Cerebellar cortex (tissue), 1 donor: ENCODE results near the gene GUCA2B.

Experiments
- DNase-seq: peaks from one replicate; pipeline ENCODE4 v3.0.0-alpha.2; 2015; ENCODE audit warnings: low spot score

GUCA2B gene

DNA sequence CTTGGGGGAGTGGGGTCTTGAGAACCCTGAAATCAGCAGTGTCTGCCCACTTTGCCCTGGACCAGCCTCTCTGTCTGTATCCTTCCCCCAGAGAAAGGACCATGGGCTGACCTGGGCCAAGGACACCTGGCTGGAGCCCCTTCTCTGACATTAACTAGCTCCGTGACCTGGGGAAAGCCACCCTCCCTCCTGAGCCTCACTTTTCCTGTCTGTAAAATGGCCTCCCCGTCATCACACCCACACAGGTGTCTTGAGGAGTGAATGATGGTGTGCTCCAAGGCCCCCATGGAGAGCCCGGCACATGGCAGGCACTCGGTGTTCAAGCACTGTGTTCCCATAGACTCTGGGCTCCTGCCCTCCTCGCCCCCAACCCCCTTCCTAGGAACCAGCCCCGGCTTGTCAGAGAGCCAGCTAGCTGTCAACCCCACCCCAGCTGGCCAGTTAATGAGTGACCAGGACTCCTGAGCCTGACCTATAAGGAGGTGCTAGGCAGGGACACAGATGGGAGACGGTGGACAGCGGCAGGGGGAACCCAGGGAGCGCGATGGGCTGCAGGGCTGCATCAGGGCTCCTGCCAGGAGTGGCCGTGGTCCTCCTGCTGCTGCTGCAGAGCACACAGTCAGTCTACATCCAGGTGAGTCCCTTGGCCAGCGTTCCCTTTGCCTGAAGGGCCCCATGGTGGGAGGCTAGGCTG lies at the start of gene GUCA2B:
Gene GUCA2B, plus strand, starts transcription at position 504 of the 694 bp plus-strand sequence. Its CDS starts 41 bp downstream, at position 545.
- DNase-seq: no peak

DNA sequence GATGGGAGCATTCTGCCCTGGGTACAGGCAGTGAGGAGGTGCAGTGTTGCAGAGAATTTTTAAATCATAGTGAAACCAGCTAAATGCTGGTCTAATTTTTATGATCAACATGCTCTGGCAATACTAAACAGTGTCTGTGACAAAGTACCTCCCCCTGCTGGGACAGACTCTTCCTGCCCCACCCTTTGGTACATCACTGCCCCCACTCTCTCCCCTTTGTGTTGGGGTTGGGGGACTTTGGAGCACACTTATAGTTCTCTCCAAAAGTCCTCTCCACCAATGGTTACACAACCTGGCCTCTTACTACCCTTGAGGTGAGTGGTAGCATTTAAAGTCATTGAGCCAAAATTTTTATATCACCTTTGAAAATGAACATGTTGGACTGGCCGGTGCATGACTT lies 48.2 kb upstream of the GUCA2B start:
- DNase-seq: no peak

DNA sequence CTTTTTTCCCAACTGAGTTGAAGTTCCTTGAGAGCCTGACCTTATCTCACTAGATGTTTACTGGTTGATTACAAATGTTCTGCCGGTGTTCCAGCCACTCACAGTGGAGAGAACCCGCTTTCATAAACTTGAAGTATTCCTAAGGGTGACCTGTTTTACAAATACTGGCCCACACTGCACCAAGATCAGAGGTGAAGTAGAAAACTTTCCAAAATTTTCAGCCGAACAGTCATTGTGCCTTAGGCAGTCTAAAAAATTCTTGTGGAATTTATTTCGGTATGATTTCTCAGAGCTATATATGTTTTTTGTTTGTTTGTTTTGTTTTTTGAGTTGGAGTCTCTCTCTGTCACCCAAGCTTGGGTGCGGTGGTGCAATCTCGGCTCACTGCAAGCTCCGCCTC lies 44.9 kb upstream of the GUCA2B start:
- DNase-seq: no peak

DNA sequence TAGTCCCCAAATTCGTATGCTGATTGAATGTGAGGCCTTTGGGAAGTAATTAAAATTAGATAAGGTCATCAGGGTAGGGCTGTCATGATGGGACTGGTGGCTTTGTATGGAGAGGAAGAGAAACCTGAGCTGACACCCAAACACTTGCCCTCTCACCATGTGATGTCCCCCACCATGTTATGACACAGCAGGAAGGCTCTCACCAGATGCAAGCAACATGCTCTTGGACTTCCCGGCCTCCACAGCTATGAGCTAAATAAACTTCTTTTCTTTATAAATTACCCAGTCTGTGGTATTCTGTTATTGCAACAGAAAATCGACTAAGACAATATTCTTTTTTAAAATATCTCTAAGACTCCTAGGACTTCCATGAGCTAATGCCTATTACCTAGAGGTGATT lies 43.6 kb upstream of the GUCA2B start:
- DNase-seq: no peak

DNA sequence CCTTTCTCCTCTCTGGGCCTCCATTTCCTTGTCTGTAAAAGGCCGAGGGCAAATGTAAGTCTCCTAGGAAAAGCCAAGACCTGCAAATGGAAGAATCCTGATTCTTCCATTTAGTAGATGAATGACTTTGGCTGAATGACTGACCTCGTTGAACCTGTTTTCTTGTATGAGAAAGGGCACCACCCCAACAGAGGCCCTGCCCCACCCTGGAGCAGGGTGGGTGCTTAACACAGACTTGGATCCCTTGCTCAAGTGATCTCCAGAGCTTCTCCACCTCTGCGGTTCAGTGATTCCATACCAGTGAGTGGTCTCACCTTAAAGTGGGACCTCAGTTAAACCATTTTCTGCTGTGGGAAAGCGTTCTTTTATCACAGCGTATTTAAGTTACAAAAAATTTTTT lies 39.0 kb upstream of the GUCA2B start:
- DNase-seq: no peak

DNA sequence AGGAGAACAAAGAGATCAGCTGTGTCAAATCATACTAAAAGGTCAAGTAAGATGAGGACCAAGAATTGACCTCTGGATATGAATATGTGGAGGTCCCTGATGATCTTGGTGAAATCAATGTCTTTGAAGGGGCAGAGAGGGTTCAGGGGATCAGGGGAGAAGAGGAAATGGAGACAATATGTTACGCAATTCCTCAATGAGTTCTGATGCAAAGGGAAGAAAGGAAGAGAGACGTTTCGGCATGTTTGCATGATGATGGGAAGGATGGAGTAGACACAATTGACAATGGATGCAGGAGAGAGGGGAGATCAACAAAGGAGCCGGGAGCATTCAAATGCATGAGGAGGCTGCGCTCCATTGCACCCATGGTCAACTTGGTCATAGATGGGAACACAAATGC lies 36.0 kb upstream of the GUCA2B start:
- no peak for DNase-seq

DNA sequence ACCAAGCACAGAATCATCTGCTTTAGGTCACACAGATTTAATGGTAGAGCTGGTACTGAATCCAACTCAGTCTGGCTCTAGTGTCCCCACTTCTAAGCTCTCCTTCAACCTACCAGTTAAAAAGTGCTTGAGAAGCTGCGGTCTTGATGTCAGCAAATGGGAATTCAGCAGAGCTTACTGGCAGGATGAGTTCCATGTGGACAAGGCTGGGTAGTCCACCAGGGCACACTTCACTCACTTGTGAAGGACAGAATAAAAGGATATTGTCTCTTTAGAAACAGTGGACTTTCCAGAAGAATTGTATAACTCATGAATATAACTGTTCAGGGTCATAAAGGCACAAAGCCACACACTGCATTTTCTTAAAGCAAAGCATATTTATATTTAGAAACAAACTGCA lies 35.1 kb upstream of the GUCA2B start:
- DNase-seq: no peak

DNA sequence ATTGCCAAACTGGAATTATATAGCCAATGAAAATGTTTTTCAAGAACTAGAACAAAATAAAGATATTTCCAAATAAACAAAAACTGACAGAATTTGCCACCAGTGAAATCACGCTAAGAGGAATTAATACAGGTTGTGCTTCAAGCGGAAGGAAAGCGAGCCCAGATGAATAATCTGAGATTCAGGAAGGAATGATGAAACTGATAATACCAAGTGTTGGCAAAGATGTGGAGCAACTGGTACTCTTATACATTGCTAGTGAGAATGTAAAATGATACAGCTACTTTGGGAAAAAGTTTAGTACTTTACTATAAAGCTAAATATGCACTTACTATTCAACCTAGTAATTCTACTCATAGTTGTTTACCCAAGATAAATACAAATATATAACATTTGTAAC lies 30.8 kb upstream of the GUCA2B start:
- no peak for DNase-seq

DNA sequence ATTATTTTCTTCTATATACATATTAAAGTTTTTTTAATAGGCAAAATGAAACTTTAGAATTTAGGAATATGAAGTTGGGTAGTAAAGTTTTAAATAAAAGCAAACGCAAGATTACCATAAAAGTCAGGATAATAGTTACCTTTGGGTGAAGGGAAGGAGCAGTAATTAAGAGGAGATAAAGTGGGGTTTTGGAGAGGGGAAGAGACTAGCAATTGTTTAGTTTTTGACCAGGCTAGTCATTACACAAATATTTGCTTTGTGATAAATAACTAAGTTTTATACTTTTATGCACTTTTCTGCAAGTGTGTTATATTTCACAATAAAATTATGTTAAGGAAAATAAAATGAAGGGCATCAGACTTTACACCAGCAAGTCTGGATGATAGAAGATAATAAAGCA lies 27.7 kb upstream of the GUCA2B start:
- DNase-seq: no peak

DNA sequence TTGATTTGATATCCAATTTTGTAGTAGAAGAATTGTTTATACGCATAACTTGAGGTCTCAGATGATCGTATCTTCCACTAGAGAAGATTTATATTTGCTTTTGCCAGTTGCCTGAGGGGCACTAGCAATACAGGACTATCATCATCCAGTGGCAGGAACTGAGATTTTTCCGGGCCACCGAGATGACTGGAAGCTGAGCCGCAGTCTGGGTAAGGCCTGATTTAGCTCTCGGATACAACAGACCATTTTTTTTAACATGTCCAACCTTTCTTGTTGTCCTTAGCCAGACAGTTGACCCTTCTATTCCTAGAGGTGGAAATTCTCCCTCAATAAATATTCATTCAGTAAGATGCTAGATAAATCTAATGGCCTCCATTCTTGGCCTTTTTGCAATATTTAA lies 25.4 kb upstream of the GUCA2B start:
- DNase-seq: no peak

DNA sequence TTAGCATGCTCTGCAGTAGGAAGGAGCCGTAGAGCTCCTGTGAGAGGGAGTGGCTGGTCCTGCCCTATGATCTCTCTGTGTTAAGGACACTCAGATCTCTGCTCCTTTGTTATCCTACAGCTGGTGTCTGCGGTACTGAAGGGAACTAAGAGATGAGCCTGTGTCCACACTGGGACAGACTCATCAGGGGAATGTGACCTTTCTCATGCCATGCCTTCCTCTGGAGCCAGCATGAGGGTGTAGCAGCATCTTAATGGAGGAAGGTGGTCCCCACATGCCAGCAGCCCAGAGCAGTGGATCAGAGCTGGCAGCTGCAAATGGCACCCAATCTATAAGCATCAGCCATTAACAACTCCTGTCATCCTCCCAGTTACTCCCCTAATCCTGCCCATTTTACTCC lies 24.7 kb upstream of the GUCA2B start:
- DNase-seq: no peak

DNA sequence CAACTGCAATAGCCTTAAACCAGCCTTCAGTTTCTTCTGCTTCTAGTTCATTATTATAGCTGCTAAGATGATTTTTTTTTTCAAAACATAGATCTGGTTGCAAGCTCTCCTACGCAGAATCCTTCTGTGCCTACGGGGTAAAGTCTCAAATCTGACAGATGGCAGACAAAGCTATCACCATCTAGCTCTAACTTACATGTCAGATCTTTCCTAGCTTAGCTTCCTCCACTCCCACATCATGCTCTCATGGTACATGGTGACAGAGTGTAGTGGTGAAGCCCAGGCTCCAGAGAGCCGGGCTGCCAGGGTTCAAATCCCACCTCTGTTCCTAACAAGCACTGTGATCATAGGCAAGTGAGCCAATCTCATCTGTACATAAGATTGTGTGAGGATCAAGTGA lies 24.2 kb upstream of the GUCA2B start:
- no peak for DNase-seq

DNA sequence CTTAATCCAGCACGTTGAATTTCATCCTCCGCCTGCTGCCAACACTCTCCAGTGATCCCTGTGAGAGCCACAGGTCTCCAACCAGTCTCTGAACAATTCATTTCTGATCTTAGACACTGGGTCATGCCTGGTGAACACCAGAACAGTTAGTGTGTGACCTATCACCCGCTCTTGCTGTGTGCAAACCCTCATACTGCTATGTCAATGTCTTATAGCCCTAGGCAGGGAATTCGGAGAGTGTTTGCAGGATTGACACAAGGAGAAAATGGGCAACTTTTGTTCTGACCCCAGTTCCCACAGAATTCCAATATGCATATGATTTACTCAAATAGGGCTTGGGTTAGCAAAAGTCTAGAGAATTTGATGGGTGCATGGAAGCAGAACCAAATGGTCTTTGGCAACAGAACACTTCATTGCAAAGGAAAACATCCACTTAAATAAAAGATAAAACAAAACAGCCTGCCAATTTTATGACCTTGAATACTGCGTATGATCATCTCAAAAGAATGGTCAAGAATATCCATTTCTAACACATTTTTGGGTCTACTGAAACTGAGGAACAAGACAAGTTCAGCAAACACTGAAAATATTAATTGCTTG lies 23.0 kb upstream of the GUCA2B start:
- DNase-seq: no peak

DNA sequence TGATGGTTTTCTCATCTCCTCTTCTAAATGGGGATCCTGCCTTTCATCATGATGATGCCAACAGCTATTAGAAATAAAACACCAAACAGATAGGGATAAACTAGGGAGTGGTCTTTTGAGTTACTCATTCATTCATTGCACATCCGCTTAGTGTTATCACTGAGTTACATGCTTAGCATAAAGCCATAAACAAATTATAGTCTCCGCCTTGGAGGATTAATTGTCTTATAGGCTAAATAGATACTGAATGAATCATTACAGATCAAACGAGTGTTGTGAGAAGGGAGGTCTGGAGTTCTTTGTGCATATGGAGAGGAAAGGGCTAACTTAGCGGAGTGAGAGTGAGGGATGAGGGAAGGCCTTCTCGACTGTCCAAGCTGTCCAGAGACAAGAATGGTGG lies 19.8 kb upstream of the GUCA2B start:
- DNase-seq: no peak

DNA sequence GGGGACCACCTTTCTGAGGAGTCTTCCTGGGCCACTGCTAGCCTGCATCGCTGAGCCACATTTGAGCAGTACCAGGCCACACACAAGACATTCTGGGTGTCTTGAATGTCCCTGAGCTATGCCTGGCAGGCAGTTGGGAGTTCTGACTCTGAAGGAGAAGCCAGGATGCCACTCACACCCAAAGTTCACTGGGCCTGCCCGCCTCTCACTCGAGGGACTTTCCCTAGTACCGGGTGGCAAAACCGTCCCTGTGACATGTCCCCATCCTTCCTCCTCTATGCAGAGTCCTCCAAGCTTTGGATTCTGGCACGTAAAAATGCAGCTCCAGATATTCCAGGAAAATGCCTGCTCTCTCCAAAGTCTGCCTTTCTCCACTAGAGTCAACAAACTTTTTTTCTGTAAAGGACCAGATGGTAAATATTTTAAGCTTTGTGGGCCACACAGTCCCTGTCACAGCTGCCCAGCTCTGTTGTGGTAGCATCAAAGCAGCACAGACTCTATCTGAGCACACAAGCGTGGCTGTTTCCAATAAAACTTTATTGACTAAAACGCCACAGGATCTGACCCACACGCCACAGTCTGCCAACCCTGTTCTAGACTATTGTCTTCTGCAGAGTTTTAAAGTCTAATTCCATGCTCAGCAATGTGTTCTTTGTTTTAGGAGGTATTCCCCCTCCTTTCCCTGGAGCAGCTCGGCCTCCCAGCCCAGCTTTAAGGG lies 19.2 kb upstream of the GUCA2B start:
- no peak for DNase-seq

DNA sequence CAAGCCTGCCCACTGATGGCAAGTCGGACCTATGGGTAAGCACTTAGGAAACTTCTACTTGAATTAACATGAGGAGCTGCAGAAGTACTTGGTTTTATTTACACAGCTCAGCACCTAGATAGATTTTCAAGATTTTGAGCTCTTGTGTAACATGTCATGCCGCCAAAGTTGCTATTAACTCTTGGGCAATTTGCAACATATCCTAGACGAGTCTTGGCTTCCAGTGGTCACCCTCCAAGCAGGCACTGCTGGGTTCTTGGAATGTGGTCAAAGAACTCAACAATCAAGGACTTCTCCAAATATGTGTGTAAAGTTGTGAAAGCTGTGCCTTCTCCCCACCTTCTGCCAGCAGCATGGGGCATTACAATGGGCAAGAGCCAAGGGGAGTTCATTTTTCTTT lies 17.8 kb upstream of the GUCA2B start:
- no peak for DNase-seq

DNA sequence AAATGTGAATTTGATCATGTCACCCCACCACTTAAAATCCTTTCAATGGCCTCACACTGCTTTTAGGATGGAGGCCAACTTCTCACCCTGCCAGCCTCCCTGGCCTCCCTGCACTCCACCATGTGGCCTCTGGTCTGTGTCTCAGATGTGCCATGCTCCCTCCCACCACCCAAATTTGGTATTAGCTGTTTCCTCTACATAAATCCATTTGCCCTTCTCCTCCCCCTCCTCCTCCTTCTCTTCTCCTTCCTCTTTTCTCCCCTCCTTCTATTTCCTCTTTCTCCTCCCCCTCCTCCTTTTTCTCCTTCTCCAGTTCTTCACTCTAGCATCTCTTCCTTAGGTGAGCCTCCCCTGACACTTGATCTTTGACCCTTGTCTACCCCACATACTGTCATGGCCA lies 16.7 kb upstream of the GUCA2B start:
- DNase-seq: no peak

DNA sequence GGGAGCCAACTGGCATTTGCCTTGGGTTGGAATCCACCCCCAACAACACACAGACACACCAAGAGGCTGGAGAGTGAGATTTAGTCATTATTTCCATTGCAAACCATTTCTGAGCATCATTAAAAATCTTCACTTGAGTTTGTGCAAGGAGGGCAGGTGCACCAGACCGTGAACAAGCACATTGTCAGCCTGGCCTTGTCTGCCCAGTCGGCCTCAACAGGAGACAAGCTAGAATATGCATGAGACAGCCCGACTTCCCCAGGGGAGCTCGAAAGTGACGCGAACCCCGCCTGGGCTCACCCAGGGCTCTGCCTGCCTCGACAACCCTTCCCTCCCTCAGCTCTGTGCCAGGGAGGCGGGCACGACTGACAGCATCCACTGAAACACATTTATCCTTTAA lies 15.4 kb upstream of the GUCA2B start:
- DNase-seq: no peak

DNA sequence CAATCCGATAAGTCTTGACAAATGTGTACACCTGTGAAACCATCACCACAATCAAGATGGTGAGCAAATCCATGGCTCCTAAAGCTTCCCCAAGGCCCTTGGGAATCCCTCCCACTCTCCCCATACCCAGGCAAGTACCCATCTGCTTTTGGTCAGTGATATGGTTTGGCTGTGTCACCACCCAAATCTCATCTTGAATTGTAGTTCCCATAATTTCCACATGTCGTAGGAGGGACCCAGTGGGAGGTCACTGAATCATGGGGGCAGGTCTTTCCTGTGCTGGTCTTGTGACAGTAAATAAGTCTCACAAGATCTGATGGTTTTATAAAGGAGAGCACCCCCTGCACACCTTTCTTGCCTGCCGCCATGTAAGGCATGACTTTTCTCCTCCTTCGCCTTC lies 14.6 kb upstream of the GUCA2B start:
- DNase-seq: no peak

DNA sequence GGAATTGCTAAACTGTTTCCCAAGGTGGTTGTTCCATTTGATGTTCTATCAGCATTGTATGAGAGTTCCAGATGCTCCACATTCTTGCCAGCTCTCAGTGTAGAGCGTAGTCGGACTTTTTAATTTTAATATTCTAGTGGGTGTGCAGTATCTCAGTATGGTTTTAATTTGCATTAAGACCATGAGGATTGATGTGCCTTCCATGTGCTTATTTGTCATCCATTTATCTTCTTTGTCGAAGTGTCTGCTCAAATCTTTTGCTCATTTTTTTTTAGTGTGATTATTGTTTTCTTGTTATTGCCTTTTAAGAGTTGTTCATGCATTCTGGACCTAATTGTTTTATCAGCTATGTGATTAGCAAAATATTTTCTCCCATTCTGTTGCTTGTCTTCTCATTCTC lies 13.8 kb upstream of the GUCA2B start:
- no peak for DNase-seq

DNA sequence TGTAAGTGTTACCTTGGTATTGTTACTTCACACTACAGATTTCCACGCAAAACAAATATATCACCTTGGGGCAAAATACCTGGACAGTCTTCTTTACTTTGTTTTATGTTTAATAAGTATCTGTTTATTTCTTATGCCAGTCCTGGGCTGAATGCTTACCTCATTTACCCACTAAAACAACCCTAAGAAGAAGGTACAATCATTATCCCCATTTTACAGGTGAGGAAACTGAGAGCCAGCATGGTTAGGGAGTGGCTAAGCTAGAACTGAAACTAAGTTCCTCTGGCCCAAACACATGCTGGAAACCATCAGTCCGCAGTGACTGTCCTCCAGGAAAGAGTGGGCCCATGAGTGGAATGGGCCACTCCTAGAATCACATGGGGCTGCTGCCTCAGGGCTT lies 13.0 kb upstream of the GUCA2B start:
- no peak for DNase-seq

DNA sequence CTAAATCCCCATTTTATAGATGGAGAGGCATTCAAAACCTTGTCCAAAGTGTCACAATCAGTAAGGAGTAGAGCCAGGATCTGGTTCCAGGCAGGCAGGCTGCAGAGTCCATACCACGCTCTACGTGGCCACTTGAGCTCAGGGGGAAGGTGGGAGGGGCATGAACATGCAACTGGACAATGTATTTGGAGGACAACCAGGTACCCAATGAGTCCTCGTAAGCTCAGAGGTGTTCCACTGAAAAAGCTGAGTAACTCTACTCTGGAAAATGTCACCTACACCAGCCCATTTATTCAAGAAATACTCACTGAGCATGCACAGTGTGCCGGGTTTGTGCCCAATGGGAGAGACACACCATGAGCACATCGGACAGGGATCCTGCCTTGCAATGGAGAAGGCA lies 11.2 kb upstream of the GUCA2B start:
- no peak for DNase-seq

DNA sequence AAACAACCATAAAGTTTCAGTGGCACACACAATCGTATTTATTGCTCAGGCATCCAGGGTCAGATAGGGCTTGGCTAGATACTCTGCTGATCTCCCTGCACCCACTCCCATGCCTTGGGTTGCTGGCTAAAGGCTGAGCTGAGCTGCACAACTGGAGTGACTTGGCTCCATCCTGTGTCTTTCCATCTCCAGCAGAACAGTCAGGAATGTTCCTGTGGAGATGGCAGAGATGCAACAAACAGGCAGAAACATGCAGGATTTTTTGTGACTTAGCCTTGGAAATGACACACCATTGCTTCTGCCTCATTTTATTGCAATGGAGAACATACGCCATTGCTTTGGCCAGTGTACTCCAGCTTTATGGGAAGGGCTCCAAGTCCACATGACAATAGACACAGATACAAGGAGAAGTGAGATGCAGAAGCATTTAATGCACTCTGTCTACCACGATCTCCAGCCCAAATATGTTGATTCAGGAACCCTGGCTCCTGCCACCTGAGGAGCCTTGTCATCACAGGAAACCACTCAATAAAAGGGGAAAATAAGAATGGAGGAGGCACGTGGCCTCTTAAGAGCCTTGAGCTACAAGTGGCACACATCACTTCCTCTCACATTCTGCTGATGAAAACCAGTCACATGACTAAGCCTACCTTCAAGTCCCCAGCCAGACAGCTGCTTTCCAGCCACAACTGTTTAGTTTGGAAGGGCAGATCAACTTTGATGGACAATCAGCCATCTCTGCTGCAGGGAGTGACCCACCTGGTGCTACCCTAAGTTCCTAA lies 10.1 kb upstream of the GUCA2B start:
- no peak for DNase-seq
